Heart left ventricle (tissue), 16 donors: ENCODE measurements around the gene MSI2. TPM values are rescaled to one million over a fixed set of nuclear protein-coding genes. Genes with fewer than 3 reads are reported as not detected.
A peak's percentile ranks its signal among the peaks of the same experiment; 100 is the strongest.

Experiments
- ATAC-seq, 4 donors: fragments of 200-7000 bp; cut with Tn5 transposase; one replicate each; pipeline ENCODE4 v1.9.1; 2020 to 2022; ENCODE audit warnings: moderate library complexity in 4 of 4, mild to moderate bottlenecking in 3 of 4, moderate number of reproducible peaks in 1 of 4
- DNase-seq, 5 donors: peaks; one replicate each; pipeline ENCODE4 v3.0.0-alpha.2; 2020
- H3K27ac ChIP-seq, 12 donors: fragments of 200-600 bp; sonication (generic) in 4 of 12; one replicate each; pipeline versions ENCODE4 v1.5.0 to v1.8.0; 2016 to 2022; ENCODE audit warnings: mild to moderate bottlenecking in 2 of 12
- H3K27me3 ChIP-seq, 9 donors: fragments of 200-600 bp; sonication (generic) in 2 of 9; one replicate each; pipeline versions ENCODE4 v1.5.1 to v1.8.0; 2016 to 2022; ENCODE audit warnings: mild to moderate bottlenecking in 3 of 9
- H3K36me3 ChIP-seq, 9 donors: fragments of 200-600 bp; sonication (generic) in 2 of 9; one replicate each; pipeline versions ENCODE4 v1.5.0 to v1.8.0; 2018 to 2022; ENCODE audit warnings: mild to moderate bottlenecking in 2 of 9
- H3K4me1 ChIP-seq, 12 donors: fragments of 200-600 bp; sonication (generic) in 4 of 12; one replicate each; pipeline versions ENCODE4 v1.5.0 to v1.8.0; 2016 to 2022; ENCODE audit warnings: mild to moderate bottlenecking in 3 of 12
- H3K4me3 ChIP-seq, 12 donors: fragments of 200-600 bp; sonication (generic) in 4 of 12; one replicate each; pipeline versions ENCODE4 v1.5.0 to v1.8.0; 2017 to 2022; ENCODE audit warnings: mild to moderate bottlenecking in 9 of 12, moderate library complexity in 4 of 12
- H3K9me3 ChIP-seq, 12 donors: fragments of 200-600 bp; sonication (generic) in 4 of 12; one replicate each; pipeline versions ENCODE4 v1.5.0 to v1.8.0; 2016 to 2022; ENCODE audit warnings: mild to moderate bottlenecking in 1 of 12
- CTCF ChIP-seq, 12 donors: fragments of 200-600 bp; sonication (generic) in 4 of 12; IDR thresholded peaks; one replicate each; pipeline versions ENCODE4 v1.5.0 to v1.8.0; 2018 to 2022; ENCODE audit warnings: antibody characterized with exemption in 12 of 12, mild to moderate bottlenecking in 5 of 12
- POLR2A ChIP-seq, 2 donors: fragments of 450-650 bp; IDR thresholded peaks; one replicate each; pipeline ENCODE4 v1.6.1; 2017; ENCODE audit warnings: antibody characterized with exemption in 2 of 2, mild to moderate bottlenecking in 2 of 2, moderate library complexity in 2 of 2
- WGBS, 4 donors: extraction: QIAGEN DNeasy Blood & Tissue Kit in 2 of 4; methylation state at CpG; one replicate each; pipeline versions ENCODE4 v1.1.5 to v1.1.7; 2013 to 2018; 5-methylcytosine and 5-hydroxymethylcytosine counted together
- intact Hi-C, 10 donors: fragments of 100-400 bp; cut with DNase I; formaldehyde crosslinking; loops; one replicate each; pipeline versions ENCODE4 v1.11.1 to v1.14.2; 2022
- polyA plus RNA-seq, 2 donors: library from polyadenylated mRNA; stranded (reverse); fragments of 200-250 nt; gene quantifications; one replicate each; pipeline ENCODE4 v1.2.3, GENCODE V29; 2013
- total RNA-seq, 9 donors: library from RNA; depleted of rRNA in 2 of 9; stranded (reverse); fragments of >200 nt in 2 of 9; fragmentation: NEBNext Ultra II Directional in 3 of 9; extraction: Animal tissue kit (Norgen Biotek cat#: 25700) in 3 of 9; gene quantifications; one replicate each; pipeline versions ENCODE4 v1.1.0 to v1.2.4, GENCODE V29; 2016 to 2023
- donor health status: ischemic (EF 13 %, LVEDD 7.1; RV severe dilation, severe dysfunction).
- donor health status: healthy with polysubstance abuse.
- donor health status: DM: no; HTN: yes; CAD: no.
- donor health status: DM: no; HTN: no; CAD: no.
- donor health status: ischemic (EF 25% LVEDD 6.9; RV normal size, moderate dysfunction).
- donor health status: ischemic (EF 25% LVEDD 5.7; RV mildly dilated, moderate dysfunction).
- donor health status: healthy.
- donor health status: DM: yes; HTN: yes; CAD: no.
- donor health status: ischemic (EF 35%, LVEDD 5.7; RV mildly dilated, moderate dysfunction).
- donor health status: nonischemic (EF 11% LVEDD 7.7; RV severe dilation, severe dysfunction).
- donor health status: DM: yes; HTN: yes; CAD: no.
- donor health status: PGD.
- donor health status: ischemic (EF 29% LVEDD 5.4; RV normal size, mild dysfunction).
- donor health status: nonischemic (EF 23%, LVEDD 6.1; RV moderate dilation, normal function).

The MSI2 gene
- total and polyA plus RNA-seq, 11 donors: 35.9 to 120 (median 104) TPM

- no peaks in the 10 kb centered on the region for H3K36me3 ChIP-seq
- intact Hi-C loops: loop anchor here in 5 of 10 donors (10.0 kb wide), 5 partner anchors 166 to 544 kb away; no protein-coding TSS in a partner anchor
- 54 to 70% (median 58%) methylated on average over 3 of the region's 3 CpGs for WGBS, 4 donors
- DNase-seq (peak in 2 of 5 donors; percentile 27 to 52), ATAC-seq (peak; percentile 46 to 65 (median 54))
- H3K4me3 ChIP-seq: no peak overlapping the region
- H3K4me1 ChIP-seq: peaks cover 0 to 46% (median 17%) of the 10 kb centered on the region in 12 donors
- H3K27me3 ChIP-seq: no peaks in the 10 kb centered on the region
- H3K27ac ChIP-seq: peak overlapping the region in 3 of 12 donors; percentile 40 to 64 (median 62)
- H3K9me3 ChIP-seq: no peaks in the 10 kb centered on the region
- no peak for TF ChIP-seq CTCF (IDR thresholded peaks at IDR 0.05)
- no peak for TF ChIP-seq POLR2A (IDR thresholded peaks at IDR 0.05)
Measured at GRCh38 chr17:57668332-57668731, 412.0 kb downstream of the MSI2 start.

GRCh38 chr17:57669671-57670529 lies 413.6 kb downstream of the MSI2 start:
- Histone ChIP-seq H3K27ac (no peak overlapping the region), H3K9me3 (no peaks in the 10 kb centered on the region), H3K4me3 (no peak overlapping the region), H3K27me3 (no peaks in the 10 kb centered on the region), H3K36me3 (peaks cover 0 to 2% (median 0%) of the 10 kb centered on the region in 9 donors), H3K4me1 (peaks cover 0 to 40% (median 11%) of the 10 kb centered on the region in 12 donors)
- DNase-seq (peak in 1 of 5 donors; percentile 10), ATAC-seq (no peak)
- intact Hi-C loops: loop anchor here (2.0 to 10.0 kb wide), 13 partner anchors 71 to 545 kb away; partner anchors contain the start of genes CCDC182 (in 1 of the 10) and MSI2 (in 1 of the 10)
- 72 to 95% (median 83%) methylated on average over 8 to 10 of the region's 10 CpGs for WGBS, 4 donors
- TF ChIP-seq POLR2A (IDR thresholded peaks at IDR 0.05) (no peak), CTCF (IDR thresholded peaks at IDR 0.05) (no peak)

GRCh38 chr17:57670769-57671569 lies 414.6 kb downstream of the MSI2 start:
- Histone ChIP-seq H3K4me1 (peaks cover 0 to 32% (median 11%) of the 10 kb centered on the region in 12 donors), H3K9me3 (no peaks in the 10 kb centered on the region), H3K36me3 (peaks cover 0 to 12% (median 4%) of the 10 kb centered on the region in 9 donors), H3K4me3 (no peak overlapping the region), H3K27me3 (no peaks in the 10 kb centered on the region), H3K27ac (peak overlapping the region in 2 of 12 donors; percentile 8 to 35)
- no peak for TF ChIP-seq CTCF (IDR thresholded peaks at IDR 0.05)
- TF ChIP-seq POLR2A (IDR thresholded peaks at IDR 0.05): no peak
- 82 to 93% (median 89%) methylated on average over 8 of the region's 8 CpGs for WGBS, 4 donors
- ATAC-seq (no peak), DNase-seq (peak in 1 of 5 donors; percentile 9)
- intact Hi-C loops: loop anchor here (2.0 to 10.0 kb wide), 10 partner anchors 72 to 546 kb away; partner anchors contain the start of genes CCDC182 (in 1 of the 10) and MSI2 (in 1 of the 10)
